GM19025 (cell line): ENCODE results near the gene RFWD3.
"Not testable (repeated sequence)": the region's sequence is repeated elsewhere in the genome, so short reads cannot be mapped to it uniquely, and the experiment has no call there.

ENCODE experiments used
- ATAC-seq: cut with Tn5 transposase; IDR thresholded peaks from one replicate; pipeline ENCODE4 v1.9.1; 2021; ENCODE audit warnings: mild to moderate bottlenecking, low read depth, moderate library complexity; ENCODE audit not compliant: unreplicated experiment

RFWD3 gene

DNA sequence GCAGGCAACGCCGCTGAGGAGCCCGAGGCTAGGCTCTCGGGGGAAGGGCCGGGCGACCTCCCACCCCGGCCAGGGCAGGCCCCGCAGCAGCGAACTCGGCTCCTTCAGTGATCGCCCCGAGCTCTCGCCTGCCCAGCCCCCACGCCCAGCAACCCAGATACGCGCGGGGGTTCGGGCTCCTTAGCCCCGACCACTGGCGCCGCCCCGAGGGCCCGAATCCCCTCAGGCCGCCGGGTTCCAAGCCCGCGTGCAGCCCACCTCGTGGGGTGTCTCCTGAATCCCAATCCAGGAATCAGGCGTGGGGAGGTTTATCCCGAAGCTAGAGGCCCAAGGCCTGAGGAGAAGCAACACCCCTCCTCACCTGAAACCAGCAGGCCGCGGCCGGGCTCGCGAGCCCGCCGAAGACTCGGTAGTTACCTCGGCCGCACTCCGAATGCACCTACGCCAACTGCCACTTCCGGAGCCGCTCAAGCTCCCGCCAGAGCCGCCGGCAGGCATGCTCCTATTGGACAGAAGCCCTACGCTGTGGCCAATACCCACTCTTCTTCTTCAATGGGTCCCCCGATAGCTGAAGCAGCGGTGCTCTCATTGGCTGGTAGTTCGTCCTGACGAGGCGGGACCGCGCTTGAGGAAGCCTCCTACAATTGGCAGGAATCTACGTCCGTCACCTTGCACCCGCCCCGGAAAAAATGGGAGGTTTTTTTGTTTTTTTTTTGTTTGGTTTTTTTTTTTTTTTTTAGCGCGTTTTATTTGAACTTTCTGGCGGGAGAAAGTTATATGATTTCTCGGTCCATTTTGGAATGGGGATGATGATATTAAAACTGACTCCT, at the start of gene RFWD3:
TSS of gene RFWD3 (minus strand) at position 453 of the 830 bp plus-strand sequence. CDS start 5,428 bp downstream, outside the sequence.
- peak; percentile 100 for ATAC-seq

- no peak for ATAC-seq
These were observed 49.7 kb upstream of the RFWD3 start for GRCh38 chr16:74716355-74716754.

DNA sequence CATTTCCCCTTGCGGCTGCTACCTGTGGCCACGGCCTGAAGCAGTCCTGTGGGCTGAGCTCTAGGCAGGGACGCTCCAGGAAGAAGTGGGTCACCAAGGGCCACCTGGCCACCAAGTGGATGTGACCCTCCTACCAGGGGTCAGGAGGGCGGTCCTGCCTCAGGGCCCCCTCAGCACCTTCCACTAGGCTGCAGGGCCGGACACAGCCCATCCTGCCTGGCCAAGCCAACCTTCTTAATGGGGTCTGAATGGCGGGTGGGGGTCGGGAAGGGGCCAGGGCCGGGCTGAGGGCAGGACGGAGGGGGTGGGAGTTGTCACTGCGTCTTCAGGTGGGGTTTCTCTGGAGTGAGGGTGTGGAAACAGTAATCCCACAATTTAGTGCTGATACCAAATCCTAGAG, 47.2 kb upstream of the RFWD3 start:
- ATAC-seq, result no peak

- no peak for ATAC-seq
These were observed 46.6 kb upstream of the RFWD3 start for GRCh38 chr16:74713325-74713724.

GRCh38 chr16:74711938-74712337, 45.3 kb upstream of the RFWD3 start:
- no peak for ATAC-seq

DNA sequence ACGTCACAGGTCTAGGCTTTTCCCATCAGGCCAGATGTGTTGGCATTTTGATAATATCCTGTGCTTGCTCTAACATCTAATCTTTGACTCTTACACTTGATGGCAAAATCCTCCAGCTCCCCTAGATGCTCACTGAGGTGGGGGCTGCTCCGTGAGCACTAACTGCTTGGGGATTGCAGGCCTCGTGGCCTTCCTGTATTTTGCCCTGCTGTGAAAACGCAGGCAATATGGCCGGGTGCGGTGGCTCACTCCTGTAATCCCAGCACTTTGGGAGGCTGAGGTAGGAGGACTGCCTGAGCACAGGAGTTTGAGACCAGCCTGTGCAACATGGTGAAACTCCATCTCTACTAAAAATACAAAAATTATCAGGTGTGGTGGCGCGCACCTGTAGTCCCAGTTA, 43.7 kb upstream of the RFWD3 start:
- no peak for ATAC-seq

DNA sequence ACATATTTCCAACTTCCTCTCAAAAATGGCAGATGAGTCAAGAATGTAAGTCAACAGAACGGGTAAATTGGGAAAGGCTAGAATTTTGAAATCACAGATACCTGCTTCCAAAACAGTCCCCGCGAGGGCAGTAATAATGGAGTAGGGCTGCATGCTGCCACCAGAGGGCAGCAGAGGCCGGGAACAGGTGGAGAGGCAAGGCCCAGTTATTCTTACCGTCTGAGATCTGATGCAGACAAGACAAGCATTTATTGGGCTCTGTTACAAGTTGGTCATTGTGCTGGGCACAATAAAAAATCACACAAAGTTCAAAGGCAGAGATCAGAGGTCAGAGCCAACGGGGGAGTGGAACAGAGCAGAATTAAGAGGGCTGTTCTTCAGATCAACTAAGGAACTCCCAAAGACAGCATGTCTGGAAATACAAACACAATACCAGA, 42.8 kb upstream of the RFWD3 start:
- no peak for ATAC-seq

DNA sequence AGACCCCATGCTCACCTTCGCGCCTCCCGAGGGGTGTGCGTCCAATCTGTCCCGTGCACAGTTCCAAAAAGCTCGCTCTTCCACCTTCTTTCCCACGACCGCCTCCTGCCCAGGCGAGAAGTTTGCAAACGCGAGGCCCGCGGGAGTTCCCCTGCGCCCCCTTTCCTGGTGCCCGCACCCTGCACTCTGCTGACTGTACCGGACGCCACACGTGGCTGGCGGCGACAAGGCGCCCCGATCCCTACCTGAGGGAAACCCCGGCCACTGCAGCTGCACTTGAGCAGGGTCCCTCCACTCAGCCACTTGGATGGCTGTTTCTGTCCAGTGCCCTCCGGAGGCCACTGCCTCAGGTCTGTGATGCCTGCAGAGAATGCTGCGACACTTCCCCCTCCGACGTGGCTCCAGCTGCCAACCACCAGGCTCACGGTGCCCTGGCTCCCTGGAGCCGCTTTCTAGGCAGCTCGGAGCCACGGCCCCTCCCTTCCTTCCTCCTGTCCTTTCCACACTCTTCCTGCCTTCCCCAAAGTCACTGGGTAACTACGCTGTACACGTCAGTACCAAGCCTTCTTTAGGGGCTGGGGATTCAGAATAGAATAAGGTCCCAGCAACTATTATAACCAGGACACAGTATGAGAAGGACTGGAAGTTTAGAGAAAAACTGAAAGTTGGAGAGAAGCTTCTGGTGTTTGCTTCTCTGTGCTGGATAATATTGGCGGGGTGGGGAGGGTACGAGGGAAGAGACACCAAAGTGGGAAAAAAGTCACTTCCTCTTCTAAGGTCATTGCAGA, 34.0 kb upstream of the RFWD3 start, which contains the start of gene MLKL:
TSS of gene MLKL (minus strand) at position 425 of the 788 bp plus-strand sequence. CDS start 5,105 bp downstream, outside the sequence.
- ATAC-seq, result peak; percentile 47

DNA sequence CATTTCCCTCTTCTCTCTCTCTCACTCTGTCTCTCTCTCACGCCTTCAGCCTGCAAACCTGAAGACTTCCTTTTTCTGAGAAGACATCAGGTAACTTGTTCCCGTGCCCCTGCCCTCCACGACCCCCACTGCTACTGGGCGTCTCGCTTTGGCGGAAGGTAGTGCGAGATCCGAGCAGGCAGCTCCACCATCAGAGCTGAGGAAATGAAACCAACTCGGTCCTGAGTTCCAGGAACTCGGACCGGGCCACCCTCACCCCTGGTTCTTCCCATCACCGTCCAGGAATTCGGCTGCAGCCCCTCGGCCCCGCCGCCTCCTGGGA, 33.4 kb upstream of the RFWD3 start:
- ATAC-seq, result peak; percentile 21

DNA sequence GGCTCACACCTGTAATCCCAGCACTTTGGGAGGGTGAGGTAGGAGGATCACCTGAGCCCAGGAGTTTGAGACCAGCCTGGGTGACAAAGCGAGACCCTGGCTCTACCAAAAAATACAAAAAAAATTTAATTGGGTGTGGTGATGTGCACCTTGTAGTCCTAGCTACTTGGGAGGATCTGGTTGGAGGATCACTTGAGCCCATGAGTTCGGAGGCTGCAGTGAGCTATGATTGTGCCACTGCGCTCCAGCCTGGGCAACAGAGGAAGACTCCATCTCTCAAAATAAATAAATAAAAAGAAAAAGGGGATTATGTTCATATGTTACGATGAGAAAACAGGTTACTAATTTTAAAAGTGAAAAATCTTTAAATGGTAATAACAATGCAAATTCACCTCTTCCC, 33.0 kb upstream of the RFWD3 start:
- ATAC-seq, result no peak

- no peak for ATAC-seq
These were observed 31.5 kb upstream of the RFWD3 start for GRCh38 chr16:74698222-74698621.

DNA sequence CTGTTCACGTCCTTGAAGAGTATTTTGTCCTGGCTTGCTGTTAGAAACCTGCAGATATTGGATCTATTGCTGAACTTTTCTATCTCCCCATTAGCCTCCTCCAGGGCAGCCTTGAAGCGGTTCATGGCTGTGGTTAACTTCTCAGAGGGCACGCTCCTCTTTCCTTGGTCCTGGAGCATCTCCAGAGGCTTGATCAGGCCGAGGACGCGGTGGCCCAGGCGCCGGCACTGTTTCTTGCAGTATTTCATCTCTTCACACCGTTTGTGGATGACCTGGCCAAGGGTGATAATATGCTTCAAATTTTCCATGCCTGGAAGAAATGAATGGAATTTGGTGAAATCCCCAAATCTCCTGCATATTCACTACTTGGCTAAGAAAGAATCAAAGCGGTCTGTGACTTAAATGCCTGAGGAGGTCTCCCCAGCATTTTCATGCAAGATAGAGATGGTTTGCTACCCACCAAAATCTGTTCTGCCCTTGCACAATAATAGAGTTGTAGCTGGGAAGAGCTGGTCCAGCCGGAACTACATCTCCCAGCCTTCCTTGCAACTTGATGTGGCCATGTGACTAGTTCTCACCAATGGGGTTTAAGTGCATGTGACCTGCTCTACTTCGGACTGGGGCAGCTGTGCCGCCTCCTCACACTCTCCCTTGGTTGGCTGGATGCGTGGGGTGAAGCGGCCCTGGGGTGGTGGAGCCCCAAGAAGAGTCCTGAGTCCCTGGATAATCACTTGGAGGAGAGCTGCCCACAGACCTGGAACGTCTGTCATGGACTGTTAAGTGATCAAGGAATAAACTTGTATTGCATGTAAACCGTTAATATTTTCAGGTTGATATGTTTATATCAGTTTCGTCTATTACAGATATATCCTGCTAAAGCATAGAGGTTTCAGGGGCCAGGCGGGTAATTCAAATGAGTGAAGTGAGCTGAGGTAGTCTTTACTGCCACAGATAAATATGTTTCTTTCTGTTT, 29.1 kb upstream of the RFWD3 start:
- peak; percentile 74 for ATAC-seq

DNA sequence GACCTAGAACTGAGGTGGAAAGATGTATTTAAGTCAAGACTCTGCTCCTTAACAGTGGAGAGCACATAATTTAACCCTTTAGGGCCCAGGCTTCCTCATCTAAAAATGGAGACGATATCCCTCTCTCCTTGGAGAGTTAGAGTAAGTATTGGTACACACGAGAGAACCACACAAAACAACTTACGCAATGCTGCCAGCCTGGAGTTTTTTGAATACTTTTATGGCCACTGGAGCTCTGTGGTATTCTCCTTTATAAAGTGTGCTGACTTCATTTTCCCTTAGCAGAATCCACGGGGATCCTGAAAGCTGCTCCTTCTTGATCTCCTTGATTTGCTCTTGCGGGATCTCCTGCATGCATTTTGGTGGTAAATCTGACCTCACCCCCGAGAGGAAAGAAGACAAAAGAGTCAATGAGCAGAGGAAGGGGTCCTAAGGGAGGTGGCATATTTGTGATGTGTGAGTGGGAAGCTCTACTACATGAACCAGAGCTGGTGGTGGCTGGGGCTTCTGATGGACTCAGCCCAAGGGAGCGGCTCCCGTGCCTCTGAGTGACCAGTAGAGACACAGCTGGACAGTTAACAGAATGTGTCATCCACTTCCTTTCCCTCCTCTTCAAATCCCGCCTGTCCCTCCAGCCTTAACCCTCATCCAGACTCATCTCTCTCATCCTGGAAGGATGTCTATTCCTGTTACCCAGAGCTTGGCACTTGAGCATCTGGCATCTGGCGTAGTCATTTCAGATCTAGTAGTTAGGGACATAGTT, 24.6 kb upstream of the RFWD3 start:
- no peak for ATAC-seq

- no peak for ATAC-seq
These were observed 15.9 kb upstream of the RFWD3 start for GRCh38 chr16:74682556-74682955.

DNA sequence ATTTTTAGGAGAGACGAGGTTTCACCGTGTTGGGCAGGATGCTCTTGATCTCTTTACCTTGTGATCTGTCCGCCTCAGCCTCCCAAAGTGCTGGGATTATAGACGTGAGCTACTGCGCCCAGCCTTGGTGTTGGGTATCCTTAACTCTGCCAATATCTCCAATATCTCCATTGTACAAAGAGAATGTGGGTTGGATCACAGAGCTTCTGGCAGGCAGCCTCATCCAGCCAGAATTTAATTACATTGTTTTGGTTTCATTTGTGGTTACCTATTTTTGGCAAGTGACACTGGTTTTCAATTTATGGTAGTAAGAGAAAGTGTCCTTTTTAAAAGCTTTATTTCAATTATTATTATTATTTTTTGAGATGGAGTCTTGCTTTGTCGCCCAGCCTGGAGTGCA, 14.0 kb upstream of the RFWD3 start:
- no peak for ATAC-seq

DNA sequence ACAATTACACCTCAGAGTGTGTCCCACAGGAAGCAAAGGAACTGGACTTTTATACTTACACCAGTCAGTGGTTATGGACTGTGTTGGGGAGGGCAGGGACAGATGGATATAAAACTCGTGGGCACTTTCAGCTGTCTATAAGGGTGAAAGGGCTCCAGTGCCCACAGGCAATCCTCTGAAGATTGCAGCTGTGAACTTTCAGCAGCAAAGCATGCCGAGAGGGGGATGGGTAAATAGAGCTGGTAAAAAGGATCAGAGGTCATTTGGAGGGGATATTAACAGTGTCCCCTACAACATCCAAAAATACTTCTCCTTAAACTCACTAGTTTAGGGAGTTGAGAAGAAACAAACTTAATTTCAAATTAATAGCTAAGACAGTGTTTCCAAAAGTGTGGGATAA, 13.3 kb upstream of the RFWD3 start:
- ATAC-seq, result no peak

DNA sequence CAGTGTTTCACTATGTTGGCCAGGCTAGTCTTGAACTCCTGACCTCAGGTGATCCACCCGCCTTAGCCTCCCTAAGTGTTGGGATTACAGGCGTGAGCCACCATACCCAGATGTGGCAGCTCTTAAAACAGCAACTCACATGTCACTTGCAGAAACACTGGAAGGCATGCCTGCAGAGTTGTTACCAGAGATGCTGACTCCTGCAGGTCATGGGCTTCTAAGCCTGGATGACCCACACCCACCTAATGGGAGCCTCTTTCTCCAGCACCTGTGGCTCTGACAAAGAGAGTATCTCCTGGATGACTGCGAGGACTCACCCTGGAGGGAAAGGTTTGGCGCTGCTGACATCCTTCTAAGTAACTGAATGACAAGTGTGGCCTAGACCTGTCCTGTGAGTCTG, 11.2 kb upstream of the RFWD3 start:
- no peak for ATAC-seq

- ATAC-seq, result no peak
These were observed 7.2 kb upstream of the RFWD3 start for GRCh38 chr16:74673876-74674275.

DNA sequence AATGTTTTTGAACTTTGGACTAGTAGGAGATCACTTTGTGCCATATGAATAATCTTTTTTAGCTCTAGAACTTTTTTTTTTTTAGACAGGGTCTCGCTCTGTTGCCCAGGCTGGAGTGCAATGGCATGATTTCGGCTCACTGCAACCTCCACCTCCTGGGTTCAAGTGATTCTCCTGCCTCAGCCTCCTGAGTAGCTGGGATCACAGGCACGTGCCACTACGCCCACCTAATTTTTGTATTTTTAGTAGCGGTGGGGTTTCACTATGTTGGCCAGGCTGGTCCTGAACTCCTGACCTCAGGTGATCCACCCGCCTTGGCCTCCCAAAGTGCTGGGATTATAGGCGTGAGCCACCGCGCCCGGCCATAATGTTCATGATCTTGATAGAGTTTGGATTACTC, 2.2 kb upstream of the RFWD3 start:
- not testable (repeated sequence) for ATAC-seq

GRCh38 chr16:74667255-74667700, 601 bp upstream of the RFWD3 start:
- ATAC-seq, result no peak
